Fibroblast of mammary gland (primary cell): Measurements from ENCODE around the gene CBY3.
"Not testable (repeated sequence)": the region's sequence is repeated elsewhere in the genome, so short reads cannot be mapped to it uniquely, and the experiment has no call there.

Experiments
- DNase-seq: peaks from one replicate; pipeline ENCODE4 v3.0.0-alpha.2; 2010; ENCODE audit warnings: low read depth
- H3K4me3 ChIP-seq: 2 replicates; pipeline ENCODE4 v1.5.1; 2011; ENCODE audit warnings: low read depth, mild to moderate bottlenecking, low read length, moderate library complexity; ENCODE audit not compliant: control insufficient read depth
- TF ChIP-seq, protein P1 (sequence below): conservative IDR thresholded peaks from 2 replicates; pipeline ENCODE4 v1.5.1; 2011; ENCODE audit warnings: low read depth, low read length, inconsistent platforms; ENCODE audit not compliant: control insufficient read depth, insufficient read depth

Gene CBY3

DNA sequence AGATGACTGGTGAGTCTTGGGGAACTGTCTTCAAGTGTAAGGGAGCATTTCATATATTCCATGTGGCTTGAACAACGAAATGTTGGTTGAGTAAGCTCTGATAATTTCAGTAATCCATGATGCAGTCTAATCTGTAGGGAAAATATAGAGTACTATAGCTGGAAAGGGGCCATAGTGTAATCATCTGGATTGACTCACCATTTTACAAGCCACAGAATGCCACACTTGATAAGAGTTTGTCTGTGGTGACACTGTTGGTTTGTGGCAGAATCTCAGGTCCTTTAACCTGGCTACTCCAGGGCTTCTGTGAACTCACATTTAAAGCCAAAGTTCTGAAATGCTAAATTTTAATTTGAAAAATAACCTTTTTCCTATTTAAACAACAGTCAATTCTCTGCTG lies 35.5 kb upstream of the CBY3 start:
- TF ChIP-seq, protein P1, sequence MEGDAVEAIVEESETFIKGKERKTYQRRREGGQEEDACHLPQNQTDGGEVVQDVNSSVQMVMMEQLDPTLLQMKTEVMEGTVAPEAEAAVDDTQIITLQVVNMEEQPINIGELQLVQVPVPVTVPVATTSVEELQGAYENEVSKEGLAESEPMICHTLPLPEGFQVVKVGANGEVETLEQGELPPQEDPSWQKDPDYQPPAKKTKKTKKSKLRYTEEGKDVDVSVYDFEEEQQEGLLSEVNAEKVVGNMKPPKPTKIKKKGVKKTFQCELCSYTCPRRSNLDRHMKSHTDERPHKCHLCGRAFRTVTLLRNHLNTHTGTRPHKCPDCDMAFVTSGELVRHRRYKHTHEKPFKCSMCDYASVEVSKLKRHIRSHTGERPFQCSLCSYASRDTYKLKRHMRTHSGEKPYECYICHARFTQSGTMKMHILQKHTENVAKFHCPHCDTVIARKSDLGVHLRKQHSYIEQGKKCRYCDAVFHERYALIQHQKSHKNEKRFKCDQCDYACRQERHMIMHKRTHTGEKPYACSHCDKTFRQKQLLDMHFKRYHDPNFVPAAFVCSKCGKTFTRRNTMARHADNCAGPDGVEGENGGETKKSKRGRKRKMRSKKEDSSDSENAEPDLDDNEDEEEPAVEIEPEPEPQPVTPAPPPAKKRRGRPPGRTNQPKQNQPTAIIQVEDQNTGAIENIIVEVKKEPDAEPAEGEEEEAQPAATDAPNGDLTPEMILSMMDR = no peak
- no peak for DNase-seq
- H3K4me3 ChIP-seq = no peak overlapping the region

DNA sequence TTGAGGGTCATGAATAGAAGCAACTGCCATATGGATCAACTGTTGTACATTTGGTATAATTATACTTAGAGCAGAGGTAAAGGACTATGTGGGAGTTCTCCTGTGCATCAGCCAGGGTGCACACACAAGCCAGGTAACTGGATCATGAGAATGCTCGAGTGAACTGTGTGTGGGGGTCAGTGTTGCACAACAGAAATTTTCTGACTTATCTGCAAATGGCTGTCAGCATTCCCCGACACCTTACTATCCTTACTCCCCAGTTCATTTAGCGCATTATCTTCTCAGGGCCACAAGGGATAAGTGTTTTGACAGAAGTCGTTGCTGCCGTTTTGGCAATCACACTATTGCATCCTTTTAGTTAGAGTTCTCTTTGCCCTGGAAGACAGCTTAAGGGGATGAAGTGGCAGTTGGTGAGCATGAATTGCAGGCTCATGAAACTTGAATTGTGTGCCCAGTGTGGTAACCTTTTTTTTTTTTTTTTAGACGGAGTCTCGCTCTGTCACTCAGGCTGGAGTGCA lies 19.6 kb upstream of the CBY3 start:
- peak; percentile 26 for DNase-seq
- TF ChIP-seq, protein P1 = no peak
- peak overlapping the region; percentile 97 for H3K4me3 ChIP-seq

DNA sequence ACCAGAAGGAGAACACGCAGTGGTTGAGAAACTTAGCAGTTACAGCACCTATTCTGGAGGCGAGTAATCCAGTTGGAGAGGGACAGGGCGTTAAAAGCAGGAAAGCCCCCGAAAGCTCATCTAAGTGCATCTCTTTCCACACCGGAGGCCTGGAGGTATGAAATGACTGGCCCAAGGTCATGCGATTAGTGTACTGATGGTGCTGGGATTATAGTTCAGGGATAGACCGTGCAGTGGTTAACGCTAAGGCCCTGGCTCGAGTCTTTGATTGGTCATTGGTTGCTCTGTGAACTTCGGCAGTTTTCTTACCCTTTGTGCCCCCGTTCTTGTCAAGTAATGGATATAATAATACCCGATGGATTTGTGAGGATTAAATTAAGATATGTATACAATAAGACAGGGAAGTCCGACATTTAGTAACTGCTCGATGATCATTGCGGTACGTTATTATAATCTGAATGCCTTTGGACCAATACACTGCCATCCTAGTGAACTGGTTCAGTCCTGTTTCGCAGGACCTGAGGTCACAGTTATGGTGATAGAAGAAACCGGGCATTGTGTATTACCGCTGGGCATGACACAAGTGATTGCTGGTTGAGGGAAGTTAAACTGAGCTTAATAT lies 18.9 kb upstream of the CBY3 start:
- DNase-seq = peak; percentile 42
- TF ChIP-seq, protein P1 = no peak
- H3K4me3 ChIP-seq = peak overlapping the region; percentile 97

DNA sequence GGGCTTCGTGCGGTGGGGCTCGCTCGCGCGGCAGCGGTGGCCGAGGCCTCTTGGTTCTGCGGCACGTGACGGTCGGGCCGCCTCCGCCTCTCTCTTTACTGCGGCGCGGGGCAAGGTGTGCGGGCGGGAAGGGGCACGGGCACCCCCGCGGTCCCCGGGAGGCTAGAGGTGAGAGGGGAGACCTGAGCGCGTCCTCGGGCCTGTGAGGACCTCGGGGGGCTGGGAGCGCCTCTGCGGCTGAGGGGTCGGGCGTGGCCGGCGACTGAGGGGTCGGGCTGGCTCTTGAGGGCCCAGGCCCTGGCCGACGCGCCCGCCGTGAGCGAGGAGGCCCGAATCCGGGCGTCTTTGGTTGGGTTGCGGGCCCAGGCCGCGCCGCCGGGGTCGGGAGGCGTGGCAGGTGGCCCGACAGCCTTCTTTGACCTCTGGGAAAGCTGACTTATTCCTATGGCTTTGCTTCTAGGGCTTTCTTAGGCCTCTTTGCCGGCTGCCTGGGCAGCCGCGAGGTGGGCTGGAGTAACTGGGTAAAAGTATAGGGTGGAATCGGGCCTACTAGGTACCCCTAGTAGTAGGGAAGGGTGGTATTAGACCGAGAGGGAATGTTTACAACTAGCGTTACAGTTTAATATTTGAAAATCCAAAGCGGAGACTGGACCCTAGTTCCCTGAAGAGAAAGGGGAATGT lies 18.2 kb upstream of the CBY3 start, which contains the start of gene CANX:
TSS of gene CANX (plus strand) at position 33 of the 681 bp plus-strand sequence. CDS start 6,715 bp downstream, outside the sequence.
- TF ChIP-seq, protein P1 = no peak
- DNase-seq = no peak
- peak within 1 kb of the TSS; percentile 97 for H3K4me3 ChIP-seq

DNA sequence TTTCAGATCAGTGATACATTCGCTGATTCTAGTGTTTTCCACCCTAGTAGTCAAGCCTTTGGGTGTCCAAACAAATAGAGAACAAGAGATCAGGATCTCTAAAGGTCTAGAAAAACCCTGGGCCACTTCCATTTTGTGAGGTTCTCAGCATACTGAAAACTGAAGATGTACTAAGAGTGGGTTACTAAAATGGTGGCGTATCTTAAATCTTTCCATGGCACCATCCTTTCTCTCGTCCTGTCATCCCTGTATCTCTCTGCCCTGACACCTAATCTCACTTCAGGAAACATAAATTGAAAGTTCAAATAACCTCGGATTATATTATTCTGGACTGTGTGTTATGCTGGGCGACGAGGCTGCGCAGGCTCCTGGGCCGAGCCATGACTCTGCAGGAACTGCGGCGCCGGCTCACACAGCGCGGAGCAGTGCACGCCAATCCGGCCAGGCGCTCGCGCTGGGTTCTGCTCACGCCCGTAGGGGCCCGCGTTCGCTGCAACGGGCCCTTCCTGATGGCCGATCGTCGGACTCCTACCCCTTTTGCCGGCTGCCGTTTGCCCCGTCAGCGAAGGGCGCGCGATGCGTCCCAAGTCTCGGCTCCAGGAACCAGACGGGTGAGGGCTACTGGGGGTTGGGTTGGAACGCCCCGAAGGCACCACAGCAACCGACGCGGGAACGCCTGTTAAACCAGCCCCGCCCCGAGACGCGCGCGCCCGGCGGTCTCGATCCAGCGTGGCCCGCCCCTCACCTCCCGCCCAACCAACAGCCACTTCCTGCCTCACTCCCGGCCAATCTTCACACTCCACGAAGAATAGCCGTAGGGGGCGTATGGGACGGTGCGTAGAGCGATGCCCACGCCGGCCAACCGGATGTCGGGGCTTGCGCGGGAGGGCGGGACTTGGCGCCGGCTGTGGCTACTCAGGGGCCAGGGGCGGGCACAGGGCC lies 17.4 kb upstream of the CBY3 start:
- H3K4me3 ChIP-seq = peak overlapping the region; percentile 97
- TF ChIP-seq, protein P1 = no peak
- DNase-seq = peak; percentile 99

DNA sequence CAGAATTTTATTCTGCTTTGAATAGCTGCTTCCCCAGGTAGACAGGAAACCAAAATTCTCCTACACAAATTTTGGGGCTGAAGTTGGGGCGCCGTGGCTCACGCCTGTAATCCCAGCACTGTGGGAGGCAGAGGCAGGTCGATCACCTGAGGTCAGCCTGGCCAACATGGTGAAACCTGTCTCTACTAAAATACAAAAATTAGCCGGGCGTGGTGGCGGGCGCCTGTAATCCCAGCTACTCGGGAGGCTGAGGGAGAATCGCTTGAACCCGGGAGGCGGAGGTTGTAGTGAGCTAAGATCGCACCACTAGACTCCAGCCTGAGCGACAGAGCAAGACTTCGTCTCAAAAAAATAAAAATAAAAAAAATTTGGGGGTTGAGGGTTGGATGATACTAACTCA lies 16.7 kb upstream of the CBY3 start:
- not testable (repeated sequence) for DNase-seq
- peak overlapping the region; percentile 70 for H3K4me3 ChIP-seq
